GM12878 (cell line): Measurements from ENCODE around the gene C1QTNF8. TPM values are rescaled to one million over a fixed set of nuclear protein-coding genes. Genes with fewer than 3 reads are reported as not detected.

Experiments
- ATAC-seq: fragments of 200-7000 bp; cut with Tn5 transposase; 3 replicates; pipeline ENCODE4 v1.9.1; 2020; ENCODE audit warnings: mild to moderate bottlenecking, moderate library complexity
- BruUV-seq: library from RNA; stranded (reverse); fragments of 400-500 nt; replicated peaks from 2 replicates; lab custom pipeline; 2021; lab: Mats Ljungman, UMichigan
- CTCF ChIA-PET: fragments of 300-600 bp; sonication (Branson Sonifier 250); formaldehyde crosslinking; extraction: SDS; loops from one replicate; lab custom pipeline; 2021; ENCODE audit warnings: inconsistent platforms; lab: Yijun Ruan, JAX
- POLR2A ChIA-PET: fragments of 350-600 bp; formaldehyde crosslinking; extraction: SDS; loops from one replicate; lab custom pipeline; 2021; ENCODE audit warnings: inconsistent platforms; lab: Charles Lee
- RAD21 ChIA-PET: fragments of 300-600 bp; sonication (Branson Sonifier 250); formaldehyde crosslinking; loops from one replicate; lab custom pipeline; 2023; ENCODE audit warnings: antibody characterized with exemption; ENCODE audit not compliant: unreplicated experiment; lab: Charles Lee
- SMC1A ChIA-PET: fragments of 300-600 bp; sonication (Branson Sonifier 250); formaldehyde crosslinking; loops from one replicate; lab custom pipeline; 2023; ENCODE audit not compliant: unreplicated experiment, uncharacterized antibody; lab: Charles Lee
- DNase-seq: peaks from one replicate; pipeline ENCODE4 v3.0.0-alpha.2; 2011; ENCODE audit warnings: low read depth, low spot score
- FAIRE-seq: peaks from 3 replicates; lab custom pipeline; 2011; peaks lifted over from hg19 to GRCh38; lab: Jason Lieb, UNC
- H2AFZ ChIP-seq: 2 replicates; pipeline ENCODE4 v1.6.0; 2011; ENCODE audit warnings: low read depth, low read length, control low read depth; ENCODE audit not compliant: control insufficient read depth
- H3K27ac ChIP-seq: 2 replicates; pipeline ENCODE4 v1.5.1; 2011; ENCODE audit warnings: control low read depth; ENCODE audit not compliant: control insufficient read depth, insufficient read depth
- H3K27me3 ChIP-seq, 2 experiments: replicated peaks in 1 of 2; 2 replicates each; pipeline versions ENCODE4 v1.6.0 to v1.6.1; 2011; ENCODE audit warnings: low read length in 1 of 2; ENCODE audit not compliant: control insufficient read depth in 2 of 2, insufficient read depth in 2 of 2
- H3K36me3 ChIP-seq, 2 experiments: 2 replicates each; pipeline ENCODE4 v1.5.1; 2011; ENCODE audit warnings: low read length in 1 of 2; ENCODE audit not compliant: control insufficient read depth in 2 of 2, insufficient read depth in 2 of 2
- H3K4me1 ChIP-seq: 2 replicates; pipeline ENCODE4 v1.6.1; 2011; ENCODE audit warnings: mild to moderate bottlenecking, low read length, moderate library complexity, mixed read lengths; ENCODE audit not compliant: control insufficient read depth, insufficient read depth
- H3K4me2 ChIP-seq: 2 replicates; pipeline ENCODE4 v1.6.0; 2011; ENCODE audit warnings: control low read depth; ENCODE audit not compliant: control insufficient read depth, insufficient read depth
- H3K4me3 ChIP-seq: fragments of 200-600 bp; sonication (generic); 2 replicates; pipeline ENCODE4 v1.5.1; 2016
- H3K79me2 ChIP-seq: 2 replicates; pipeline ENCODE4 v1.6.0; 2011; ENCODE audit warnings: low read length; ENCODE audit not compliant: control insufficient read depth, insufficient read depth
- H3K9ac ChIP-seq: 2 replicates; pipeline ENCODE4 v1.8.0; 2011; ENCODE audit warnings: low read length, control low read depth, mixed read lengths; ENCODE audit not compliant: control insufficient read depth, insufficient read depth
- H3K9me3 ChIP-seq: replicated peaks from 3 replicates; pipeline ENCODE4 v1.5.1; 2011; ENCODE audit warnings: mild to moderate bottlenecking, low read length; ENCODE audit not compliant: control insufficient read depth, insufficient read depth
- H4K20me1 ChIP-seq: 2 replicates; pipeline ENCODE4 v1.6.0; 2011; ENCODE audit not compliant: control insufficient read depth, insufficient read depth
- BACH1 ChIP-seq: fragments of 450-650 bp; IDR thresholded peaks from 2 replicates; pipeline ENCODE4 v1.6.1; 2017; ENCODE audit warnings: mild to moderate bottlenecking, borderline replicate concordance
- FOXK2 ChIP-seq: fragments of 450-650 bp; IDR thresholded peaks from 2 replicates; pipeline ENCODE4 v1.6.1; 2017; ENCODE audit warnings: mild to moderate bottlenecking, moderate library complexity
- POLR2AphosphoS2 ChIP-seq: IDR thresholded peaks from 2 replicates; pipeline ENCODE4 v1.6.1; 2011; ENCODE audit warnings: low read depth, mild to moderate bottlenecking, low read length, improper control_type of control experiment, moderate library complexity
- SPI1 ChIP-seq: IDR thresholded peaks from 2 replicates; pipeline ENCODE4 v1.6.1; 2011; ENCODE audit warnings: low read depth, mild to moderate bottlenecking, low read length, moderate library complexity, borderline replicate concordance; ENCODE audit not compliant: insufficient read depth
- TBL1XR1 ChIP-seq: IDR thresholded peaks from 2 replicates; pipeline ENCODE4 v1.6.1; 2012; ENCODE audit warnings: low read depth, low read length, improper control_type of control experiment
- YBX1 ChIP-seq: fragments of 450-650 bp; IDR thresholded peaks from 2 replicates; pipeline ENCODE4 v1.6.1; 2016; ENCODE audit warnings: antibody characterized with exemption
- ZNF592 ChIP-seq: fragments of 450-650 bp; IDR thresholded peaks from 2 replicates; pipeline ENCODE4 v1.6.1; 2017; ENCODE audit warnings: mild to moderate bottlenecking, moderate library complexity
- WGBS: methylation state at CpG from one replicate; pipeline ENCODE4 v1.1.6; 2016; ENCODE audit warnings: low lambda C conversion rate; ENCODE audit not compliant: insufficient replicate concordance, insufficient coverage; ENCODE audit errors: missing lambda C conversion rate; 5-methylcytosine and 5-hydroxymethylcytosine counted together
- in situ Hi-C: fragments of 300-500 bp; cut with MboI; formaldehyde crosslinking; loops from 9 replicates; pipeline ENCODE4 v1.14.3; 2018; ENCODE audit warnings: mixed read lengths
- intact Hi-C: fragments of 100-400 bp; cut with micrococcal nuclease; formaldehyde crosslinking; loops from one replicate; pipeline ENCODE4 v1.14.2; 2022; ENCODE audit not compliant: unreplicated experiment
- polyA plus RNA-seq, 11 experiments: library from polyadenylated mRNA; depleted of rRNA in 4 of 11; unstranded in 6 of 11; stranded (reverse) in 5 of 11; fragments of >200 nt; fragmentation: Nextera tagmentation in 4 of 11; fragmentation: Illumina TruSeq in 1 of 11; extraction: Ambion mirVana in 4 of 11; extraction: Trizol in 1 of 11; gene quantifications; 1 replicate in 1 of 11; 2 replicates in 10 of 11; pipeline versions ENCODE4 v1.2.1 to v1.2.3, GENCODE V29; 2011 to 2016; ENCODE audit warnings: inconsistent platforms in 2 of 11, missing spikeins in 2 of 11, low read depth in 1 of 11
- total RNA-seq, 4 experiments: library from RNA; depleted of rRNA in 3 of 4; stranded (reverse); fragments of >200 nt in 3 of 4; fragmentation: Illumina TruSeq in 1 of 4; extraction: Trizol in 1 of 4; gene quantifications; 2 replicates each; pipeline versions ENCODE4 v1.2.1 to v1.2.3, GENCODE V29; 2013 to 2021
- TF ChIP-seq, protein P1 (sequence below): fragments of 450-650 bp; IDR thresholded peaks from 2 replicates; pipeline ENCODE4 v1.6.1; 2016; ENCODE audit warnings: mild to moderate bottlenecking, moderate library complexity, borderline replicate concordance
- TF ChIP-seq, protein P2 (sequence below): fragments of 450-650 bp; IDR thresholded peaks from 2 replicates; pipeline ENCODE4 v1.6.1; 2018; ENCODE audit warnings: mild to moderate bottlenecking, low read depth, moderate library complexity; ENCODE audit not compliant: partially characterized antibody

C1QTNF8 gene
- total and polyA plus RNA-seq, 10 of the 15 experiments (the other 5 are each of a cell fraction or from before 2014, with no cell fraction given) = not detected

DNA sequence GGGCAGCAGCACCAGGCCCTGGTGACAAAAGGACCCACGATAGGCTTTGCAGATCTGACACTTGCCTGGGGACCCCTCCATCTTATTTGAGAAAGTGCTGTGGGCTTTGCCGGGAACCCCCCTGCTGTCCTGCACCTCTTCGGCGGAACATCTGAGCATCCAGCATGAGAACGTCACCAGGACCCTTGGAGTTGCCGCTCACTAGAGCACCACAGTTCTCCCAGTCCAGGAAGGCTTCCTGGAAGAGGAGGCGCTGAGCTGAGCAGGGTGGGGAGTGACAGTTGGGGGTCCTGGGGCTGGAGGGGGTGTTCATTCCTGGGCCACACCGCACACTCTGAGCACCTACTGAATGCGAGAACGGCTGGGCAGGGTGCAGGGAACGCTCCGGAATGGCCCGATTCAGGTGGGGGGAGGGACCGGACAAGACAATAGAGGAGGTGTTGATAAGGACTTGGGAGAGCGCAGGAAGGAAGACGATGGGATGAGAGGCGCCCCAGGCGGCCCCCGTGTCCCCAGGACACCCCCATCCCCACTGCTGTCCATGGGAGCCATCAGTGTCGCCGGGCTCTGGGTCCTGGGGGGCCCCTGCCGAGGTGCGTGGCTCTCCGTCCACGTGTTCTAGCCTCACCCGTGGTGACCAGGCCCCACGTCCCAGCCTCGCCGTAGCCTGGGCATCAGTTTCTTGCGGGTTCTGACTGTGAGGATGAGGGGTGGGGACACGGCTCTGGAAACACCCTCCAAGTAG lies 32.1 kb upstream of the C1QTNF8 start (continued):
- TF ChIP-seq, protein P1, sequence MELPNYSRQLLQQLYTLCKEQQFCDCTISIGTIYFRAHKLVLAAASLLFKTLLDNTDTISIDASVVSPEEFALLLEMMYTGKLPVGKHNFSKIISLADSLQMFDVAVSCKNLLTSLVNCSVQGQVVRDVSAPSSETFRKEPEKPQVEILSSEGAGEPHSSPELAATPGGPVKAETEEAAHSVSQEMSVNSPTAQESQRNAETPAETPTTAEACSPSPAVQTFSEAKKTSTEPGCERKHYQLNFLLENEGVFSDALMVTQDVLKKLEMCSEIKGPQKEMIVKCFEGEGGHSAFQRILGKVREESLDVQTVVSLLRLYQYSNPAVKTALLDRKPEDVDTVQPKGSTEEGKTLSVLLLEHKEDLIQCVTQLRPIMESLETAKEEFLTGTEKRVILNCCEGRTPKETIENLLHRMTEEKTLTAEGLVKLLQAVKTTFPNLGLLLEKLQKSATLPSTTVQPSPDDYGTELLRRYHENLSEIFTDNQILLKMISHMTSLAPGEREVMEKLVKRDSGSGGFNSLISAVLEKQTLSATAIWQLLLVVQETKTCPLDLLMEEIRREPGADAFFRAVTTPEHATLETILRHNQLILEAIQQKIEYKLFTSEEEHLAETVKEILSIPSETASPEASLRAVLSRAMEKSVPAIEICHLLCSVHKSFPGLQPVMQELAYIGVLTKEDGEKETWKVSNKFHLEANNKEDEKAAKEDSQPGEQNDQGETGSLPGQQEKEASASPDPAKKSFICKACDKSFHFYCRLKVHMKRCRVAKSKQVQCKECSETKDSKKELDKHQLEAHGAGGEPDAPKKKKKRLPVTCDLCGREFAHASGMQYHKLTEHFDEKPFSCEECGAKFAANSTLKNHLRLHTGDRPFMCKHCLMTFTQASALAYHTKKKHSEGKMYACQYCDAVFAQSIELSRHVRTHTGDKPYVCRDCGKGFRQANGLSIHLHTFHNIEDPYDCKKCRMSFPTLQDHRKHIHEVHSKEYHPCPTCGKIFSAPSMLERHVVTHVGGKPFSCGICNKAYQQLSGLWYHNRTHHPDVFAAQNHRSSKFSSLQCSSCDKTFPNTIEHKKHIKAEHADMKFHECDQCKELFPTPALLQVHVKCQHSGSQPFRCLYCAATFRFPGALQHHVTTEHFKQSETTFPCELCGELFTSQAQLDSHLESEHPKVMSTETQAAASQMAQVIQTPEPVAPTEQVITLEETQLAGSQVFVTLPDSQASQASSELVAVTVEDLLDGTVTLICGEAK = no peak

- H3K27me3 ChIP-seq = no peaks in the 10 kb centered on the region
- H3K4me2 ChIP-seq = no peak overlapping the region
- ChIA-PET RAD21 (no interaction called here), POLR2A (no interaction called here), SMC1A (no interaction called here), CTCF (no interaction called here)
- H3K36me3 ChIP-seq = no peaks in the 10 kb centered on the region
- intact Hi-C loops = no loop called here
- H4K20me1 ChIP-seq = no peaks in the 10 kb centered on the region
- no peak for ATAC-seq
- 31% methylated on average over 14 of the region's 16 CpGs for WGBS
- H3K27ac ChIP-seq = no peak overlapping the region
- no peak for DNase-seq
- BruUV-seq = no TSS peak
- H3K9me3 ChIP-seq = no peaks in the 10 kb centered on the region
- H3K79me2 ChIP-seq = no peaks in the 10 kb centered on the region
- H2AFZ ChIP-seq = no peak overlapping the region
- no peak overlapping the region for H3K9ac ChIP-seq
- in situ Hi-C loops = loop anchor here (10.0 kb wide), 1 partner anchor 62 kb away; no protein-coding TSS in a partner anchor
- H3K4me3 ChIP-seq = no peak overlapping the region
- H3K4me1 ChIP-seq = no peaks in the 10 kb centered on the region
- no peak for FAIRE-seq
- TF ChIP-seq SPI1 = no peak
- TF ChIP-seq, protein P2, sequence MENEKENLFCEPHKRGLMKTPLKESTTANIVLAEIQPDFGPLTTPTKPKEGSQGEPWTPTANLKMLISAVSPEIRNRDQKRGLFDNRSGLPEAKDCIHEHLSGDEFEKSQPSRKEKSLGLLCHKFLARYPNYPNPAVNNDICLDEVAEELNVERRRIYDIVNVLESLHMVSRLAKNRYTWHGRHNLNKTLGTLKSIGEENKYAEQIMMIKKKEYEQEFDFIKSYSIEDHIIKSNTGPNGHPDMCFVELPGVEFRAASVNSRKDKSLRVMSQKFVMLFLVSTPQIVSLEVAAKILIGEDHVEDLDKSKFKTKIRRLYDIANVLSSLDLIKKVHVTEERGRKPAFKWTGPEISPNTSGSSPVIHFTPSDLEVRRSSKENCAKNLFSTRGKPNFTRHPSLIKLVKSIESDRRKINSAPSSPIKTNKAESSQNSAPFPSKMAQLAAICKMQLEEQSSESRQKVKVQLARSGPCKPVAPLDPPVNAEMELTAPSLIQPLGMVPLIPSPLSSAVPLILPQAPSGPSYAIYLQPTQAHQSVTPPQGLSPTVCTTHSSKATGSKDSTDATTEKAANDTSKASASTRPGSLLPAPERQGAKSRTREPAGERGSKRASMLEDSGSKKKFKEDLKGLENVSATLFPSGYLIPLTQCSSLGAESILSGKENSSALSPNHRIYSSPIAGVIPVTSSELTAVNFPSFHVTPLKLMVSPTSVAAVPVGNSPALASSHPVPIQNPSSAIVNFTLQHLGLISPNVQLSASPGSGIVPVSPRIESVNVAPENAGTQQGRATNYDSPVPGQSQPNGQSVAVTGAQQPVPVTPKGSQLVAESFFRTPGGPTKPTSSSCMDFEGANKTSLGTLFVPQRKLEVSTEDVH = no peak
- TF ChIP-seq POLR2AphosphoS2 = no peak
- TF ChIP-seq FOXK2 = no peak
- no peak for TF ChIP-seq TBL1XR1
- no peak for TF ChIP-seq ZNF592
- no peak for TF ChIP-seq BACH1
- TF ChIP-seq YBX1 = no peak
Observed at GRCh38 chr16:1127101-1127500, 31.1 kb upstream of the C1QTNF8 start.
